KG1 (cell line): ENCODE data around the gene SUMO3.
A peak's percentile ranks its signal among the peaks of the same experiment; 100 is the strongest.

Experiments used
- DNase-seq: peaks from one replicate; lab custom pipeline; 2025; lab: John Stamatoyannopoulos, UW

The SUMO3 gene

DNA sequence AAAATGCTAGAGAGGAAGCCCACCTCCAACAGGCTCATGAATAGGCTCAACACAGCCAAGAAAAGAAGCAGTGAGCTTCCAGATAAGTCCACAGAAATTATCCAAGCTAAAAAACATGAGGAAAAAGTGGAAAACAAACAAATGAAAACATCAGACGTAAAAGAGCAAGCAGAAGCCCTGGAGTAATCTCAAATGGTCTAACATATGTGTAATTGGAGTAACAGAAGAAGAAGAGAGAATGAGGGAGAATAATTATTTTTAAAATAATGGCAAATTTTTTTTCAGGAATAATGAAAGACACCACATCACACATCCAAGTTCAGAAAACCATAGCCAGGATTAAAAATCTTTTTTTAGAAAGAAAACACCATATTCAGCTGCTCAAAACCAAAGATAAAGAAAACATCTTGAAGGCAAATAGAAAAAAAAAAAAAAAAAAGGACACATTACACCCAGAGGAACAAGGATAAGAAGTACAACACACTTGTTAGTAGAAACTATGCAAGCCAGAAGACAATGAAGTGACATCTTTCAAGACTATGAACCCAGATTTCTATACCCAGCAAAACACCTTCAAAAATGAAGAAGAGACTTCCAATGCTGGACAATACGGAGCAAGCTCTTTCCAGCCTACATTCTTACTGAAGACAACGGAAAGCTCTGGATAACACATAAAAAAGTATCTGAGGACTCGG, 10.6 kb upstream of the SUMO3 start:
- DNase-seq, result no peak

DNA sequence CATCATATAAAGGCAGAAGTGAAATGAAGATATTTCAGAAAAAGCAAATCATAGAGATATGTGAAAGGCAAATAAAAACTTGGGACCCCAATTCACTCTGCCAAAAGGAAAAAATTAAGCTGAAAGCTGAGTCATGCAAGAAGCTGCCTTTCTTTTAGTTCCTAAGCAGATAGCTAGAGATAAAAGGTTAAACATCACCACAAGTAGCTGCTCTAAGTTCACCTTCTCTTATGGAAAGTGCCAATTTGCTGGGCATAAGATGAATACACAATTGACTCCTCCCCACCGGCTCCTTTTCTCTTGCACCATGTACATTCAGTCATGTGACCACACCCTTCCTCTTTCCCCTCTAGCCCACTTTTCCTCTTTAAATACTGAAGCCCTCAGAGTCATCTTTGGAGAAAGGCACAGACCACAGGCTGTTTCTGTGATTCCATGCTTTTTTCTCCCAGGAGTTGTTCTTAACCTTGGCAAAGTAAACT, 5.4 kb upstream of the SUMO3 start:
- DNase-seq, result no peak

DNA sequence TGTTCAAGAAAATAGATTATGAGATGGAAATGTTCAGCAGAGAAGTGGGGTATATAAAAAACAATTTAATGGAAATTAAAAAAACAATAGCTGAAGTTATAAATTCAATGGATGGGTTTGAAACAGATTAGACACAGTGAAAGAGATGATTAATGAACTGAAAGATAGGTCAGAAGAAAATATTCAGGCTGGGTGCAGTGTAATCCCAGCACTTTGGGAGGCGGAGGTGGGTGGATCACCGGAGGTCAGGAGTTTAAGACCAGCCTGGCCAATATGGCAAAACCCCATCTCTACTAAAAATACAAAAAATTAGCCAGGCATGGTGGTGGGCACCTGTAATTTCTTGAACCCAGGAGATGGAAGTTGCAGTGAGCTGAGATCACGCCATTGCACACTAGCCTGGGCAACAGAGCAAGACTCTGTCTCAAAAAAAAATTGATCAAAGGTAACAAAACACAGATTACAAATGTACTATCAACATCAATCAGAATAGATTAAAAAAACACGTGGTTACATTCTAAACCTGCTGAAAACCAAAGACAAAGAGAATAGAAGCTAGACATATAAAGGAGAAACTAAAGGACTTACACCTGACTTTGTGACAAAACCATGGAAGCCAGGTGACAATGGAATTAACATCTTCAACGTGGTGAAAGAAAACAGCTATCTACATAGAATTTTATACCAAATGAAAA, 4.8 kb upstream of the SUMO3 start:
- DNase-seq, result no peak

DNA sequence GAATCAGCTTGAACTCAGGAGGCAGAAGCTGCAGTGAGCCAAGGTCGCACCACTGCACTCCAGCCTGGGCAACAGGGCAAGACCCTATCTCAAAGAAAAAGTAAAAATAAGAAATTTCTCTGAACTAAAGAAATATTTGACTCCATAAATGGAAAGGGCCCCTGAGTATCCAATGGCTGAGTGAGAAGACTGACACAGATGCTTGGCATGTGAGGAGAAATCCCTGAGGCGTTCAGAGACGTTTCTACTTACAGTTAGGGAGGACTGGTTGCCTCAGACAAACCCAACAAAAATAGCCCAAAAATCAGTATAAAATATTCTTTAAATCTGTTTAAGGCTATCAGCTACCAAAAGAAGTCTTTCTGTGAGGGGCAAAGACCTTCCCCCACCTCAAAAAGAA, 3.0 kb upstream of the SUMO3 start:
- DNase-seq, result no peak

DNA sequence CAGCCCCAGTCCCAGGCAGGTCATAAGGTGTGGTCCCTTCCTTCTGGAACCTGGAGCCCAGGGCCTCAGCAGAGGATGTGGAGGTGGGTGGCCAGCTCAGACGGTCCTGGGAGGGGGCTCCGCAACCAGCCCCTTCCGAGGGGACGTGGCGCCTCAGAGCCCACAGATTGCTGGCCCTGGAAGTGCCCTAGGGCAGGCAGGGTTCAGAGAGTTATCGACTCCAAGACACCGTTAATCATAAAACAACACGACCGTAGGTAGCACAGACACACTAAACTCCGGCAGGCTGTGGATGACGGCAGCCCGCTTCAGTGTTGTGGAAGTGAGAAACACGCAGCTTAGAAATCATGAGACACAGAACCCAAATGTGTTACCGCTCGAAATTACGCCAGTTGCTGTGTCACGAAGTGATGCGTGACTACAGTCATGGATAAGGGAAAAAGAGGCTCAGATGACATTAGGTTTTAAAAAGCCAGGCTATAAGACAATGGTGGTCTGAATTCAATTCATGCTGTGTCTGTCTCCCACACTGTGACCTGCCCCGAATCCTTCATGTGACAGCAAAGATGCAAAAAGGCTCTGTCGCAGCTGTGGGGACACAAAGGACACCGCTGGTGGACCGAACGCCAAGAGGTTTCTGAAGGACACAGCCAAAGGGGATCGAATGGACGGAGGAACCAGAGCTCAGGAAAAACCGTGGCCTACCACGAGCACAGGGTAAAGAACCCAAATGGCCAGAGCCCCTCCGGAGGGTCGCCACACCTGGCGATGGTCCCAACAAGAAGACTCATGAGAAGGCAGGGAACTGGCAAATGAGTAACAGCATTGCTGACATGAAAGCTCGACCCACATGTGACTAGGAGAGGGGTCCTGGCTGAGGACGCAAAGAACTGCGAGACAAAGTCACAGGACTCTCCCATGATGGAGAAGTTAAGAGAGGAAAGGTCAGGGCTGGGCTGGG, 1.7 kb upstream of the SUMO3 start:
- DNase-seq, result no peak

DNA sequence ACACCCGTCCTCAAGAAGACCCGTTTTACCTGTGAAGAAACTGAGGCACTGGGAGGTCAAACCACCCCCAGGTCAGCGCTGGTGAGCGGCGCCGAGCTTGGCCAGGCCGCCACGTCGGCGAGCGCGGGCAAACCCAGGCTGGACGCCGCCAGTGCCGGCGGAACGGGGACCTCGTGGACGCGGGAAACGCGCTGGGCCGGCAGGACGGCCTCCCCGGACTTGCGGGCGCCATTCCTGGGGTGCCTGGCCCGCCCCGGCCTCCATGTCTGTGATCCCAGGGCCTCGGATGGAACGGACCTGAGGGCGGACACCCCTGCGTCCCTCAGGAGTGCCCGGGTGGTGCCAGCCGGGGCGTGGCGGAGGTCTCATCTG, 764 bp upstream of the SUMO3 start:
- DNase-seq, result no peak

DNA sequence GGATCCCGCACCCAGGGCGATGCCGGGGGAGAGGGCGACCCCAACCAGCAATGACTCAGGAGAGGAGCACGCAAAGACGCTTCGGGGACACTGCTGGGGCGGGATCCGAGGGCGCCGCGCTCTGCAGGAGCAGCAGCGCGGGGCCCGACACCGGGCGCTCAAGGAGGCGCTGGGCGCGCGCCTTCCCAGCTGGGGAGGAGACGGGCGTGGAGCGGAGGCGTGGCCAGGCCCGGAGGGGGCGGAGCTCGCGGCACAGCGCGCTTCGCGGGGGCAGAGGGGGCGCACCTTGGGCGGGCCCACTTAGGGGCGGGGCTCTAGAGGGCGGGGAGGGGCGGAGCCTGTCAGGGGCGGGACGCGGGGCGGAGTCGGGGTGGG, 369 bp downstream of the SUMO3 start:
- DNase-seq, result peak; percentile 27

DNA sequence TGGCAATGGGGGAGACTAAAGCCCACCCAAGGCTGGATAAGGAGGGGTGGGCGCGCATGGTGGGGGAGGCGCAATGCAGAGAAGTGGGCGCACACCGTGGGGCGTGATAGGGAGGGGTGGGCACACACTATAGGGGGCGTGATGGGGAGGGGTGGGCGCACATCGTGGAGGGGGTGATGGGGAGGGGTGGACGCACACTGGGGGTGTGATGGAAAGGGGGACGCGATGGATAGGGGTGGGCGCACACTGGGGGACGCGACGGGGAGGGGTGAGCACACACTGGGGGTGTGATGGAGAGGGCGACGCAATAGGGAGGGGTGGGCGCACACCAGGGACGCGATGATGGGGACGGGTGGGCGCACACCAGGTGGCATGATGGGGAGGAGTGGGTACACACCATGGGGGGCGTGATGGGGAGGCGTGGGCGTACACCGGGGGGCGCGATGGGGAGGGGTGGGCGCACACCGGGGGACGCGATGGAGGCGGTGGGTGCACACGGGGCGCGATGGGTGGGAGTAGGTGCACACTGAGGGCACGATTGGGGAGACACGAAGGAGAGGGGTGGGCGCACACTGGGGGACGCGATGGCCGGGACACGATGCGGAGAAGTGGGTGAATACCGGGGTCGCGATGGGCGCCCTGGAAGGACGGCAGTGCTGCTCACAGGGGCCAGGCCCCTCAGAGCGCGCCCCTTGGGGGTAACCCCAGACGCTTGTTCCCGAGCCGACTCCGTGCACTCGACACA, 929 bp downstream of the SUMO3 start:
- DNase-seq, result no peak

DNA sequence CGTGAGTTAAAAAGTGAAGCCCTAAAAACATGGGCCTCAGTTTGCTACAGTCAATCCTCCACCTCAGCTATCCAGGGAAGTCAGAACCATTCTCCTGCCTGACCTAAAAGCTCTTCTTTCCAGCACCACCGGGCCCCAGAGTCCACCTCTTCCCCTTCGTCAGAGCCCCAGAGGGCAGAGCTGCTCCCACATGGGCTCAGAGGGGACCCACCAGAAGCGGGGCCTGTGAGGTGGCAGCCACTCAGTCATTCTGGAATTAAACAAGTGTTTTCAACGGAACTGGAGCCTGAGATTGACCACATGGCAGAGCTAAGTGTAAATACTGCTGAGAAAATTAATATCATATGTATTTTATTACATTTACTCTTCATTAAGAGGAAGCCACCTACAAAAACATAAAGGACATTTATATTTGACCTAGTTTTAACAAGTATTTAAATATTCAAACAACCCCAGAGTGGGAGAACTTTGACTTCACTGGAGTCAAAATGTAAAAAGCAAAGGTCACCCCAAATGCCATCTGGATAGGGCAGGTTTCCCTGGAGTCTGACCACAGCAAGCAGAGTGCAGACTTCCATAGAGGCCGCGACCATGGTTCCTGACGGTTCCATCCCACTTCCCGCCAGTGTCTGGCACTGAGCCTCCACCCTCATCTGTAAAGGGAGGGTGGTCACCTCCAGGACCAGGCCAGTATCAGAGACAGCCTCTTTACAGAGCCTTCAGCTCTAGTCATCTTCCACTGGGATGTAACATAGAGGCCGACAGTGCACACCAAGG, 1.8 kb downstream of the SUMO3 start:
- no peak for DNase-seq

DNA sequence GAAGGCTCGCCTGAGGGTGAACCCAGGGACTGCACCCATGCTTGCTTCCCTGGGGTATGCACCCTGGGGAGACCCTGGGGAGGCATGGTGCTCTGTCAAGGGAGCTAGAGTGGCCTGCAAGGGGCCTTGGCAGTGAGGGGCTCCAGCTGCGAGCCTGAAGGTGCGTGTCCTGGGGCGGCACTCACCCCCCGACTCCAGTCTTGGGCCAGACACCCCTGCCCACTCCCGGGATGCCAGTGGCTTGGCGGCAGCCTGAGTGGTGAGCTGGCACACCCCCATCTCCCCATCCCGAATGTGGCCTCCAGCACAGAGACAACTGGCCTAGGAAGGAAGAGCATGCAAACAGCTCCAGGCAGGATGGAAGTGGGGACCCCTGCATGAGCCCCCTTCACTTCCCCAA, 2.6 kb downstream of the SUMO3 start:
- DNase-seq, result no peak

DNA sequence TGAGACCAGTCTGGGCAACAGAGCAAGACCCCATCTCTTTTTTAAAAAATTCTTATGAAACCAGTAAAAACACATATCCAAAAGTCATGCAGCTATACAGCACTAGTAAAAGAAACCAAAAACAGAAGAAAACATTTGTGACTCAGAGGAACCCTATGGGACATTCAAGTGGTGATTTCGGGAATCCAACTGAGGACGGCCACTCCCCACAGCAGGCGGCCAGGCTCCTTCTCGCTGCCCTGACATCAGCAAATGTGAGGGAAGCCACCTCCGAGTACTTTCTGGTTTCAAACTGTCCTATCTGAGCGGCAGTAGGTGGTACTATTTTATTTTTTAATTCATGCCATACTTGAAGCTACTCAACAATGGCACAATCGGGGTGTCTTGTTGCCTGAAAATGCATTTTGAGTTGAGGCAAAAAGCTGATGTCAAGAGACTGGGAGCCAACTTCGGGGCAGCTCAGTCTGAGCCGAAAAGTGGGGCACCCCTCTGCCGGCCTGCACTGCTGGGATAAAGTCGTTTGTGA, 3.3 kb downstream of the SUMO3 start:
- no peak for DNase-seq

DNA sequence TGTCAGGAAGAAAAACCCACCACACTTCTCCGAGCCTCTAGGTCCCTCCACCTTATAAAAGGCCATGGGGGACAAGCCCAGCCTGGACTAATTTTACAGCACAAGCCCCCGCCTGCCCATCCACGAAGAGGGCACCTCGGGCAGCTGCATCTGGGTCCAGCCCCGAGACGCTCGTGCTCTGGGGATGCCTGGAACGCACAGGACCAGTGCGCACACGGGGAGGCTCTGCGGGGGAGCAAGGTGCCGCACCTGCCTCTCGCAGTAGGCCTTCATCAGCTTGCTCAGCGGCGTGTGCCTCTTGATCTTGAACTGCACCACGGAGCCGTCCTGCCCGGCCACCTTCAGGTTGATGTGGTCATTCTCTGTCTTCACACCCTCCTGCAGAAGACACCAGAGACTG, 4.1 kb downstream of the SUMO3 start:
- no peak for DNase-seq

DNA sequence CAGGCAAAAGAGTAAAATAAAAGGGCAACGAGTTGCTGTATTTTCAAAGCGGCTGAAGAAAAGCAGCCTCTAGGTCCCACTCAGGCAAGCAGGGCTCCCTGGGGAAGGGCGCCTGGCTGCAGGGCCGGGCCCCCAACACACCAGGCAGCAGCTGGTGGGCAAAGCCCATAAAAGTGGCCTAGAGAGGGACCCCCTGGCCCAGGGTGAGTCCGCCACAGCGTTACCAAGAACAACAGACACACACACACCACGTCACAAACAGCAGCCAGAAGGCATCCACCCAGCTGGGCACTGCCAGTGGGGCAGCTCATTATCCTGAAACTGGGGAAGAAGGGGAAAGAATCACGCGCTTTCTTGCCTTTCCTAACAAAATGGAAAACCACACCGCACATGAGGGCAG, 4.7 kb downstream of the SUMO3 start:
- no peak for DNase-seq

DNA sequence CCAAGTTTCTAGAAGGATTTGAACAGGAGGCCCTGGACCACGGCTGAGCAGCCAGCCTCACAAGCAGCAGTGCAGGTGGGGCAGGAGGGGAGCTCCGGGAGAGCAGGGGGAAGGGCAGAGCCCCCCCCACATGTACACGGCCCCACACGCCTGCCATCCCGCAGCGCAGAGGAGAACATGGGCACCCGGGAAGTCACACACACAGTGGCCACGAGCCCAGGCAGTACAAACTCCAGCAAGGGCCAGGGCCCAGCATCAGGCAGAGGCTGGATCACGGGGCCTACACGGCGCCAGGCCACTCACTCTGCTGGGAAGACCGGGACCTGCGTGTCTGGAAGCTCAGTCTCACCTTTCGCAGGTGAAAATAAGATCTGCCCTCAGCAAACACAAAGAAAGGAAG, 5.2 kb downstream of the SUMO3 start:
- no peak for DNase-seq

DNA sequence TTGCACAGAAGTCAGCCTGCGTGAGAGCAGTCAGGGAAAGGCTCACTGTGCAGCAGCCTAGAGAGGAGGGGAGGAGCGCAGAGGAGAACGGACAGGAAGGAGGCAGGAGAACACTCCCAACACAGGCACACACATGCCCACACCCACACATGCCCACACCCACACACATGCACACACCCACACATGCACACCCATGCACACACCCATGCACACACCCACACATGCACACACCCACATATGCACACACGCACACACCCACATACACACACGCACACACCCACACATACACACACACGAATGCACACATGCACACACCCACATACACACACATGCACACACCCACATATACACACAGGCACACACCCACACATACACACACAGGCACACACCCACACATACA, 7.1 kb downstream of the SUMO3 start:
- DNase-seq, result no peak

DNA sequence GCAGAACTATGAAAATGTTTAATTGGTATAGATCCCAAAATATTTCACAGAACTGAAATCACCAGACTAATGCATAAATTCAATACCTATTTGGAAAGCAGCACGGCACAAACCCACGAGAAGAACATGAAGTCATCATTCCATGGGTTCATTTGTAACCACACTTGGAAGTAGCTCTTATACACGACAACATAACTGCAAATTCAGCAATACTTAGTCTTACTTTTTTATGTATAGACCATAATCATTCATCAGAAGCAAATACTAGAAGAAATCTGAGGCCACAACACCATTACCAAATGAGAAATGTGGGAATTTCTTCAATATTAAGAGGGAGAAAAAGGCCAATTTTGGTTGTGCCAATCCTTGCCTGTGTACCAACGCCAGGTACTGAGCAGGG, 12.0 kb downstream of the SUMO3 start:
- DNase-seq, result no peak

DNA sequence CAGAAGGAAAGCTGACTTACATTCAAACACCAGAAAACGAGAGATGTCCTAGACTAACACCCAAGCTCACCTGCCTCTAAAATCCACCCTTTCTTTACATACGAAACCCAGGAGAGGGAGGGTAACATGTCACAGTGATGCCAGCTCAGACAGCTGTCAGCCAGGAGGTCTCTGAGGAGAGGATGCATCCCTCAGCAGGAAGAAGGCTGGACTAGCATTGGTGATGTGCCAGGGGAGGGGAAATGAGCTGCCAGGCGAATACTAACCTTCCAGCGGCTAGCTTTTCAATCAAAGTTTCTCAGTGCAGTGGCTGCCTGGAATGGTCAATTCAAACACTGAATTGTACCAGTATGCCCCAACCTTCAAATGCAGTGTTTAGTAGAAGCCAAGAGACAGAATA, 12.6 kb downstream of the SUMO3 start:
- no peak for DNase-seq

DNA sequence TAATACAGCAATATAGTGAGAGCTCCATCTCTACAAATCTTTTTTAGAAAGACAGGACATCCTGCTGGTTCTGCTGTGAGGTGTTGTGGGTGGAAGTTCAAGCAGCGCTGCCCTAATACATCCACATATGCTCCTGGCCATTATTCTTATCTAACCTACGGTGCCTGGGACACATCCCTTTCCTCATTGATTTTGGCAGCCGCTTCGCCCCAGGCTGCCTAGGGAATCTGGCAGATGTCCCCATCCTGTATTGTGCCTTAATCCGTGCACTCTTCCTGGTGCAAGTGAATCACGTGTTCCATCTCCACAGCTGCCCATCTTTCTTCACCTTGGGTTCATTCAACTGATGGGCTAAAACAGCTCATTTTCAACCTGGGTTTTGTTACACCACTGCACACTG, 13.1 kb downstream of the SUMO3 start:
- DNase-seq, result no peak

DNA sequence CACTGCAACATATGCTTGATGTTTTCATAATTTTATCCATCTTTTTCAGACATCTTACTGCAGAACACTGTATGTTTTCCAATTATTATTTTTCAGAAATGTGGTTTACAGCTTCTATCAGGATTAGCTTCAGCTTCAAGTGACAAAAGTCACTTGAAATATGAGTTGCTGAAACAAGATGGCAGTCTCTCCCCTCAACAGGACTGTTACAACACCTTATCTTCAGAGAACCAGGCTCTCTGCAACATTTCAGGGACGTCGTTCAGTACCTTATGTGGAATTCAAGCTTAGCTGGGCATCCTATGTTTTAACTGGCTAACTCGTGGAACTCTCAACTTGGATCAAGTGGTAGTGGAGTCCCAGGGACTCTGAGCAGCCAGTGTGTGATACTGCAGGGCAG, 14.2 kb downstream of the SUMO3 start:
- DNase-seq, result no peak

DNA sequence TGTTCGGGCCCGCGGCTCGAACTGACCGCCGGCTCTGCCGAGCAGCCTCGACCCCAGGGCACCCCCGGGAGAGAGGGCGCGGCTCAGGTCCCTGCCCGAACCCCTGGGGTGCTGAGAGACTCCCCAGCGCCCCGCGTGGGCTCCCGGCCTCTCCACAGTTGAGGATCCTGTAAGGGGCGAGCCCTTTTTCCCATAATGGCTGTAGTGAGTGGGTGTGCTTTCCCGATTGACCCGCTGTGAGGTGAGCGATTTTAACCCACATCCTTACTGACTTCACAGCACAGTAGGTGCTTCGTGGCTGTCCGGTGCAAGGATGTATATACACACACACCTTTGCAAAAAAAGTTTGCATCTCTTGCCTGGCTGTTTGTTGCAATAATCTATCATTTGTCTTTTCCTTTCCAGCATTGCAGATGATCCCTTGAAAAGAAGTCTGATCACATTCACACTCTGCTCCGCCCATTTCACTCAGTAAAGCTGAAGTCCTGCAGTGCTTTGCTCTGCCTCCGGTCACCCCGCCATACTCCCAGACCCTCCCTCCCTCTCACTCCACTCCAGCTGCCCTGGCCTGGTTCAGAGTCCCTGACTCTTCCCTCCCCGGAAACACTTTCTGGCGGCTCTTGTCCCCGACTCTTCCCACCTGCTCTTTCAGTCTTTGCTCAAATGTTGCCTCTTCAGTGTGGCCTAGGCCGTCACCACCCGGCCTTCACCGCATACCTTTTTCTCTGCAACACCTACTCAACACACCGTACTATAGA, 15.3 kb downstream of the SUMO3 start:
- DNase-seq, result no peak
